RWPE1 (cell line): ENCODE data around the gene ZNF425.
A peak's percentile ranks its signal among the peaks of the same experiment; 100 is the strongest.

Source experiments
- CTCF ChIA-PET: fragments of 350-600 bp; sonication (Branson Sonifier 250); formaldehyde crosslinking; extraction: SDS; loops from one replicate; lab custom pipeline; 2021; lab: Yijun Ruan, JAX
- POLR2A ChIA-PET: fragments of 400-600 bp; formaldehyde crosslinking; extraction: SDS; loops from one replicate; lab custom pipeline; 2020; ENCODE audit warnings: antibody characterized with exemption; ENCODE audit not compliant: low non-redundant PET; lab: Yijun Ruan, JAX
- DNase-seq: peaks from one replicate; pipeline ENCODE4 v3.0.0; 2012; ENCODE audit warnings: low spot score
- H3K27ac ChIP-seq: fragments of 450-650 bp; 2 replicates; pipeline ENCODE4 v1.5.1; 2017
- TF ChIP-seq, protein P1 (sequence below): fragments of 450-650 bp; conservative IDR thresholded peaks from 2 replicates; pipeline ENCODE4 v1.5.1; 2017; ENCODE audit warnings: low read depth, mild to moderate bottlenecking

The ZNF425 gene, protein sequence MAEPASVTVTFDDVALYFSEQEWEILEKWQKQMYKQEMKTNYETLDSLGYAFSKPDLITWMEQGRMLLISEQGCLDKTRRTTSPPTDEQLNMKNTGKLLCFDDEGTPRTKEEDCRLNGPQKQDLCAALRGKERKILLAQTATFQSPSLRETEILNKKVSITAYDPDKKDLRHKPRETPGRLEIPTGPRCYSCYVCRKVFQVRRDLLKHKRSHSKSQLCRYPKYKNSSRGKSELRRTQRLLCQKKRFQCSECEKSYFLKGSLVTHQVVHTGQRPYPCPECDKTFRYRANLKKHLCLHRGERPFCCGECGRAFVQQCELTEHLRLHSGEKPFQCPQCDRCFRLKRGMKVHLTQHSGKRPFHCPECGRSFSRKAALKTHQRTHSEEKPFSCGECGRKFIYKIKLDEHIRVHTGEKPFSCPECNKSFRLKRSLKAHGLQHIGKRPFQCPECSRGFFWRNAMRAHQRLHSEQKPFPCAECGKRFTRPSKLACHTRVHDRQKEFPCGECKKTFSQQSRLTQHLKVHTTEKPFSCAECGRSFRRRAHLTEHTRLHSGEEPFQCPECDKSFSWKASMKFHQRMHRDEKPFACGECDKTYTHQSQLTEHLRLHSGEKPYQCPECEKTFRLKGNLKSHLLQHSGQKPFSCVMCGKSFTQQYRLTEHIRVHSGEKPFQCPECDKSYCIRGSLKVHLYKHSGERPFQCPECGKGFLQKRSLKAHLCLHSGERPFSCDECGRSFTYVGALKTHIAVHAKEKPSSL

DNA sequence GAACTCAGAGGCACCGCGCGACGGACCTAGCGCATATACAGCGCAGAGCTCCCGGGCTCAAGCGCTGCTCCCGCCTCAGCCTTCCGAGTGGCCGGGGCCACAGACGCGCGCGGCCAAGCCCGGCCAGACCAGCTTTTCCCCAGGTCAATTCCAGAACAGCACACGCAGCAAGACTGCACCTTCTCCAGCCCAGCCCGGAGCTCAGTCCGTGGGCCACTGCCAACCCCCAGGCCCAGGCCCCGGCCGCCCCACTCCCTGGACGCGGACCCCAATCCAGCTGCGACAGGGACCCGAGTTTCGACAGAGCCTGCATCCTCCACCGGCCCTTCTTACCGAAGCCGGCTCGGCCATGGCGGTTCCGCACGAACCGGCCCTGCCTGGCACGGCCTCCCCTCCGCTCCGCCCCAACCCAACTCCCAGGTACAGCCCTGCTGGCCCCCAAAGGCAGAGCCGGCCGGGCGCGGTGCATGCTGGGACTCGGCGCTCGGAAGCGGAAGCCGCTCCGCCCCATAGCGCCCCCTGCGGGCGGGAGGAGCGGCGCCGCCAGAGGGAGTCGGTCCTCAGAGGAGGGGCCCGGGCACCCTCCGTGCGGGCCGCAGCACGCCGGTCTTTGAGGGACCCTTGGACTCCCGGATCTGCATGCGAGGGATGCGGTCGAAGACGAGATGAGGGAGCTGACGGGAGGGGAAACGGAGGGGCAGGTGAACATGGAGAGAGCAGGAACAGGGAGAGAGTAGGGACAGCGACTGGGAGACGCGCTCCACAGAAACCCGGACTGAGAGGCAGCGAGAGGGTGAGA is at the start of gene ZNF425:
Gene ZNF425, minus strand, starts transcription at position 462 of the 799 bp plus-strand sequence. Its CDS starts 111 bp downstream, at position 351.
- TF ChIP-seq, protein P1, sequence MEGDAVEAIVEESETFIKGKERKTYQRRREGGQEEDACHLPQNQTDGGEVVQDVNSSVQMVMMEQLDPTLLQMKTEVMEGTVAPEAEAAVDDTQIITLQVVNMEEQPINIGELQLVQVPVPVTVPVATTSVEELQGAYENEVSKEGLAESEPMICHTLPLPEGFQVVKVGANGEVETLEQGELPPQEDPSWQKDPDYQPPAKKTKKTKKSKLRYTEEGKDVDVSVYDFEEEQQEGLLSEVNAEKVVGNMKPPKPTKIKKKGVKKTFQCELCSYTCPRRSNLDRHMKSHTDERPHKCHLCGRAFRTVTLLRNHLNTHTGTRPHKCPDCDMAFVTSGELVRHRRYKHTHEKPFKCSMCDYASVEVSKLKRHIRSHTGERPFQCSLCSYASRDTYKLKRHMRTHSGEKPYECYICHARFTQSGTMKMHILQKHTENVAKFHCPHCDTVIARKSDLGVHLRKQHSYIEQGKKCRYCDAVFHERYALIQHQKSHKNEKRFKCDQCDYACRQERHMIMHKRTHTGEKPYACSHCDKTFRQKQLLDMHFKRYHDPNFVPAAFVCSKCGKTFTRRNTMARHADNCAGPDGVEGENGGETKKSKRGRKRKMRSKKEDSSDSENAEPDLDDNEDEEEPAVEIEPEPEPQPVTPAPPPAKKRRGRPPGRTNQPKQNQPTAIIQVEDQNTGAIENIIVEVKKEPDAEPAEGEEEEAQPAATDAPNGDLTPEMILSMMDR = peak; percentile 99
- peak; percentile 88 for DNase-seq
- ChIA-PET CTCF (interaction anchor here (0.6 to 2.9 kb wide), 9 partner anchors 15 to 319 kb away, joined by 3 to 19 read pairs (median 3); partner anchors contain the start of genes ZNF282 and ZNF398), POLR2A (interaction anchor here (0.5 to 0.6 kb wide), 3 partner anchors 37 to 98 kb away, joined by 3 to 5 read pairs (median 4); partner anchors contain the start of gene PDIA4)
- peak within 1 kb of the TSS; percentile 94 for H3K27ac ChIP-seq

DNA sequence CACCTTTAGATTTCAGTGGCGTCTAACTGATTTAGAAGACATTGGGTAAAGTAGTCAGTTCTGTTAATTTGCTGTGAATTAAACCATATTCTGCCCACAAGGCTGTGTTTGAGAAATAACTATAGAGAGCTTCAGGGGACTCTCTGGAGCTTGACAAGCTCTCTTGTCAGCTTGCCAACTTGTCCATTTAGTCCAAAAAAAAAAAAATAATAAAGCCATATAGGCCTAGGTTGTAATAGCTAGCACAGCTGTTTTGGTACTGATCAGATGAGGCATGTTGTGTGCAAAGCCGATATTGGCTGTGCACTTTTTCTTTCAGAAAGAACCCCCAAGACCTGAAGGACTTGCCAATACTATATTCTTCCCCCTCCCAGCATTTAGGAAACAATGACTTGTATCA is 49.0 kb upstream of the ZNF425 start:
- POLR2A ChIA-PET = no interaction called here
- TF ChIP-seq, protein P1 = no peak
- no peak for DNase-seq
- CTCF ChIA-PET = no interaction called here
- no peak overlapping the region for H3K27ac ChIP-seq

DNA sequence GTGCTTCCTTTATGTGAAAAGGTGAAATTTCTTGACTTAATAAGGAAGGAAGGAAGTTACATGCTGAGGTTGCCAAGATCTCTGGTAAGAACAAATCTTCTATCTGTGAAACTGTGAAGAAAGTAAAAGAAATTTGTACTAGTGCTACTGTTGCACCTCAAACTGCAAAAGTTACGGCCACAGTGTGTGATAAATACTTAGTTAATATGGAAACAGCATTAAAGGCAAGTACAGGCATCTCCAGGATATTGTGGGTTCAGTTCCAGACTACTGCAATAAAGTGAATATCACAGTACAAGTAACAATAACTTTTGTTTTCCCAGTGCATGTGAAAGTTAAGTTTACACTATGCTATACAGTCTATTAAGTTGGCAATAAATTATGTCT is 46.4 kb upstream of the ZNF425 start:
- no peak for DNase-seq
- TF ChIP-seq, protein P1 = no peak
- ChIA-PET POLR2A (no interaction called here), CTCF (no interaction called here)
- H3K27ac ChIP-seq = peak overlapping the region; percentile 56; the same call in 1 of the 2 replicates

DNA sequence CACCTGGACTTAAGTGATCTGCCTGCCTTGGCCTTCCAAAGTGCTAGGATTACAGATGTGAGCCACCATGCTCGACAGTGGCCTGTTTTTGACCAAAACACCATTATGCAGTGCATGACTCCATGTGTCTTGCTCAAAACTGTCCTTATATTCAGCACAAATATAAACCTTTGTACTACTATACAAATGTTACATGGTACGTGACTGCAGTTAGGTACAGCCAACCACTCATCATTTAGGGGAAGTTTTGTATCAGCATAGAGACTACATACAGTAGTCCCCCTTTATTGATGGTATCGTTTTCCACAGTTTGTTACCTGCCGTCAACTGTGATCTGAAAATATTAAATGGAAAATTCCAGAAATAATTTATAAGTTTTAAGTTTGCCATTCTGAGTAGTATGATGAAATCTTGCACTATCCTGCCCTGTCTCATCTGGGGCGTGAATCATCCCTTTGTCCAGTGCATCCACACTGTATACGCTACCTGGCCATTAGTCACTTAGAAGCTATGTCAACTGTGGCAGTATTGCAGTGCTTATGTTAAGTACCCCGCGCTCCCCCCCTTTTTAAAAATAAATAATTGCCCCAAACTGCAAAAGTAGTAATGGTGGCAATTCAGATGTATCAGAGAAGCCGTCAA is 45.9 kb upstream of the ZNF425 start:
- H3K27ac ChIP-seq = peak overlapping the region; percentile 82
- ChIA-PET POLR2A (no interaction called here), CTCF (interaction anchor here (0.5 kb wide), 1 partner anchor 45 kb away, joined by 3 read pairs; no protein-coding TSS in a partner anchor)
- DNase-seq = peak; percentile 64
- TF ChIP-seq, protein P1 = no peak

DNA sequence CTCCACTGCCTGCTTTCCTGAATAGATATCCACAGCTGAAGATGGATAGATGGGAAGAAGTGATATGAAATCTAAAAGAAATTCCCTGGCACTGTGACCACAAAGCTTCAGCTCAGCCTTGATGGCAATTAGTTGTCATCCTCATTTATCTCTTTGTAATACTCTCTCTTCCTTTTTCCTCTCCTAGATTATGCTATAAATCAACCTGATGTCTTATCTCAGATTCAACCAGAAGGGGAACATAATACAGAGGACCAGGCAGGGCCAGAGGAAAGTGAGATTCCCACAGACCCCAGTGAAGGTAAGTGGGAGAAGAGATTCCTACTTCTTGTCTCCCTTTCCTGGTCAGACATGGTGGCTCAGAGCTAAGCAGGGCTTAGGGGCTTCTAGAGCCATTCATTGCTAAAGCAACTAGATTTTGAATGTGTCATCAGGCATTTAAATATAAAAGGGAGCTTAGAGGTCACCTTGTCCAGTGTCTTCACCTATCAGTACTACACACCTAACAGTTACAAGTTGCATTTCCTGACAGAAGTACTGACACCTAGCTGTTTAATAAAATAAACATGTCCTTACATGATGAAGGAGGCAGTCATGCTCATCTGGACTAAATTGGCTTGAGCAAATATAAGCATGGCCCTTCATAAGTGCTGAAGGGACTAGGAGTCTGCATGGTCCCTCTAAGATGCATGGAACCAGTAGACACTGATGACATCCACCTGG is 40.7 kb upstream of the ZNF425 start:
- DNase-seq = no peak
- TF ChIP-seq, protein P1 = no peak
- POLR2A ChIA-PET = no interaction called here
- no peak overlapping the region for H3K27ac ChIP-seq
- CTCF ChIA-PET = no interaction called here
